NT2/D1 (cell line): ENCODE data around the gene OR2T34.

Experiments
- YY1 ChIP-seq: IDR thresholded peaks from 2 replicates; pipeline ENCODE4 v1.6.1; 2011; ENCODE audit not compliant: insufficient read length, insufficient read depth
- ZNF274 ChIP-seq: IDR thresholded peaks from 2 replicates; pipeline ENCODE4 v1.6.1; 2011; ENCODE audit warnings: mild to moderate bottlenecking, low read depth, low read length

DNA sequence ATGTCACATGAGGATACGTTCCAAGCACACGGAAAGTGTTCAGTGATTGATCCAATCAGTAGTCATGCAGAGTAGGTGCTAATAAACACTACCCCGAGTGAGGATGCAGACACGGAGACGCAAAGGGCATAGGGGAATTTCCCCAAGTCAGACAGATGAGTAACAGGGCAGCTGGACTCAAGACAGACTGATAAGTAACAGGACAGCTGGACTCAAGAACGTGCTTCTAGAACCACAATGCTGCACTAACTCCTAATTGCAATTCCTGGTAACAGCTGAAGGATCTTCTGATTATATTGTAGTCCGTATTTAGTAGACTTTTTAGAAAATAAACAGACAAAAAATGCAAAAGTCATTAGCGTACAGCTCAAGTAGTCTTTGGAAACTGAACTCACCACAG is 24.8 kb upstream of the OR2T34 start:
- TF ChIP-seq ZNF274 (no peak), YY1 (no peak)
